CD4-positive, alpha-beta T cell treated with Interleukin-10 for 1 hour (primary cell): ENCODE measurements around the gene THAP9.
"Not testable (repeated sequence)": the region's sequence is repeated elsewhere in the genome, so short reads cannot be mapped to it uniquely, and the experiment has no call there.

Source experiments
- DNase-seq: peaks from one replicate; pipeline ENCODE4 v3.0.0-alpha.2; 2020

Gene THAP9

DNA sequence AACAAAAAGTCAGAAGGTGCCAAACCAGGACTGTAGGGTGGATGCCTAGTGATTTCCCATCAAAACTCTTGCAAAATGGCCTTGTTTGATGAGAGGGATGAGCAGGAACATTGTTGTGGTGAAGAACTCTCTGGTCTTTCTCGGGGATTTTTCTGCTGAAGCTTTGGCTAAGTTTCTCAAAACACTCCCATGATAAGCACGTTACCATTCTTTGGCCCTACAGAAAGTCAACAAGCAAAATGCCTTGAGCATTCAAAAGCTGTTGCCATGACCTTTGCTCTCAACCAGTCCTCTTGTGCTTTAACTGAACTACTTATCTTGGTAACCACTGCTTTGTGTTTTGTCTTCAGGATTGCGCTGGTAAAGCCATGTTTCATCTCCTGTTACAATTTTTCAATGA, 6.6 kb upstream of the THAP9 start:
- no peak for DNase-seq

DNA sequence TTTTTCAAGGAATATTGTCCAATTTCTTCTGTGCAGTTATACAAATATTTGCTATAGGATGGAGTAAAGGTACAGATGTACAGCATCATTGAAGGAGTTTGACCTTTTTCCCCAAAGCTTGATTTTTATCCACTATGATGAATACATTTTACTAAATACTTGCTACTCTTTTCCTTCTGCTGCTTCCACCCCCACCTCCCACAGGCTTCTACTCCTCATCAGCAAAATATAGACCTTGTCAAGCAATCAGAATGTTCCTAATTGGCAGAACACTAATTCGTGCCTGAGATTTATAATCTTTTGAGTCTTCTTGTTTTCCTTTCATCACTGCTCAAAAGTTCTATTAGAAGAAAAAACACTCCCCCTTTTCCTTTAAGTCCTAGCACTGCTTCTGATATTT, 3.8 kb upstream of the THAP9 start:
- DNase-seq, result no peak

- peak; percentile 37 for DNase-seq
Observed at GRCh38 chr4:82898322-82899243, 2.0 kb upstream of the THAP9 start.

DNA sequence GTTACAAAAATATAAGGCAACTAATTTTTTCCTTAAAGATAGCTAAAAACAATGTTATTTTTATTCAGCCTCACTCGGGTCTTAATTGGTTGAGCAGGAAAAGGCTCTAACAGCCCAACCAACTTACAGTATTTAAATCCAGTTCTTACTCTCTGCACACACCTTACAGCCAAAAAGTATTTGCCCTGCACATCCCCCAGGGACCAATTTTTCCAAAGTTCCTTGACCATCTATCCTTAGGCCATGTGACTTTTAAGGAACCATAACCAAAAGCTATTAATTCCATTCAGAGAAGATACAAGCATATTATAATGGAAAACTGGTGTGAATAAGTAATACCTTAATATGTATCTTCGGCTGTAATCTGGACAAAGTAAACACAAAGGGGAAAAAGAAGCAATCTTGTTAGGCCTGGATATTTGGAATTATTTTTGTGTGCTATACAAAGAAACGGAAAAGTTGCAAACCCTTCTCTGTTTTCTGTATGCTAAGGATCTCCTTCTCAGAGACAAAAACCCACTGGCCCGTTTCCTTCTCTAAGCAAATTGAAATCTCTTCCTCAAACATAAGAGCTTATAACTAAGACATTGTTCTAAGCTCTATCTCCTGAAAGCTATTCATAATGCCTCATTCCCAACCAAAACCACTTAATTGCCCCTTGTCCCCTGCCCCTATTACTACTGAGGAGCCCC, 1.0 kb upstream of the THAP9 start:
- DNase-seq, result no peak

DNA sequence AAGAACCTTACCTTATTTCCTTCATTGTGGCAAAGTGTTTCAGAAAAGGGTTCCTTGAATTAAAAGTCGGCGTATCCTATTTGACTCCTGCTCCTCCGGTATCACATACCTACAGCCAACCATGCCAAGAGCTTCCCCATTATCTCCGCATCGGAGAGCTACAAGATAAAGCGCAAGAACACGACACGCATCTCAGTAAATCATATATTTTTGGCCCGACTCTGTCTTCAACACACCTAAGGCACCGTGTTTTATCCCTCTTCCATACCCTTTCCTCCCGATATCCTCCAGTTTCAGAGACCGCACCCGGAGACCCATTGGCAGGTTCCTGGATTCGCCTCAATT, 497 bp upstream of the THAP9 start:
- DNase-seq, result no peak

GRCh38 chr4:82901183-82901718, 716 bp downstream of the THAP9 start:
- no peak for DNase-seq

- no peak for DNase-seq
Observed at GRCh38 chr4:82903737-82904136, 3.2 kb downstream of the THAP9 start.

DNA sequence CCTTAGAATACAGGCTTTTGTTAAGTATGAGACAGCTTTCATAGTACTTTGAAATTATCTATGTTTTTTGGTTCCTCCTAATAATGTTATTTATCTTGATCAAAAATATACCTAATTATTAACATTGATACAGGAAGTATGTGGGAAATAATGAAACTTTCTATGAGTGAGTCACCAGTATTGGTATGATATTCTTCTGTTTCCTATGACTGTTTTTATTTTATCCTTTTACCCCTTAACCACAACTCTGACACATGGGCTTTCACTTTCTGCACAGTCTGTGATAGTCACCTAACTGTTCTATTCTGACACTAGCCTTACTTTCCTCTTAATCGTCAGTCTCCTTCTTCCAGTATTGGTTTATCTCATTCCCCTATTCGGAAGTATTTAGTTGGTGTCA, 4.7 kb downstream of the THAP9 start:
- peak; percentile 51 for DNase-seq

DNA sequence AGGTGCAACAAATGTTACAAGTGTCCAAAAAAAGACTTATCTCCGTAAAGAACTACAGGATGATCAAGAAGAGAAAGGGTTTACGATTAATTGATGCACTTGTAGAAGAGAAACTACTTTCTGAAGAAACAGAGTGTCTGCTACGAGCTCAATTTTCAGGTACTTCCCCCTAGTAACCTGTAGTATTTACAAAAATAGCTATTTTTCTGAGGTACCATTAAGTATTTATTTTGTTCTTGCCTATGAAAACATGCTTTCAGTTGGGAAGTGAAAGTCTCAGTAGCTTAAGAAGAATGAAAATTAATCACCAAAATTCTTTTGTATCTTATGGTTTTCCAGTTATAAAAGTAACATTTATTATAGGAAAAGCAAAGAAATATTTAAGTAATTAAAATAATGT, 5.9 kb downstream of the THAP9 start:
- DNase-seq, result no peak

DNA sequence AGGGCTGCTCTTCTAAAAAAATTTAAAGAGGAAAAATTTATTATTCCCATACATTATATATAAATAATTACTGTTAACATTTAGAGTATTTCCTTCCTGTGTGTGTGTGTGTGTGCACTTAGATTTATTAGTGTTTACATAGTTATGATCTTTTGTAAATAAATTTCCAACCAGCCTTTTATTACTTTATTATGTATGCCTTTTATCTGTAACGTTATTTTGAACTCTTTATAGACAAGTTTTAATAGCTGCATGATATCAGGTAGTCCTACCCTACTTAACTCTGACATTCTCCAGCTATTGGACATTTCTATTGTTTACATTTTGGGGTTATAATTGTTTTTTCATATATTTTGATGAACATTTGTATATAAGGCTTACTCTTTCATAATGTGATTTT, 8.8 kb downstream of the THAP9 start:
- DNase-seq, result no peak

GRCh38 chr4:82913305-82913704, 12.8 kb downstream of the THAP9 start:
- no peak for DNase-seq

DNA sequence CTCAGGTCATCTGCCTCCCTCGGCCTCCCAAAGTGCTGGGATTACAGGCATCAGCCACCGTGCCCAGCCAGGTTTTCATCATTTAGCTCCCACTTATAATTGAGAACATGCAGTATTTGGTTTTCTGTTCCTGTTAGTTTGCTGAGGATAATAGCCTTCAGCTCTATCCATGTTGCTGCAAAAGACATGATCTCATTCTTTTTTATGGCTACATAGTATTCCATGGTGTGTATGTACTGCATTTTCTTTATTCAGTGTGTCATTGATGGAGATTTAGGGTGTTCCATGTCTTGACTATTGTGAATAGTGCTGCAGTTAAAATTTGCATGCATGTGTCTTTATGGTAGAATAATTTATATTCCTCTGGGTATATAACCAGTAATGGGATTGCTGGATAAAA, 13.4 kb downstream of the THAP9 start:
- DNase-seq, result not testable (repeated sequence)

DNA sequence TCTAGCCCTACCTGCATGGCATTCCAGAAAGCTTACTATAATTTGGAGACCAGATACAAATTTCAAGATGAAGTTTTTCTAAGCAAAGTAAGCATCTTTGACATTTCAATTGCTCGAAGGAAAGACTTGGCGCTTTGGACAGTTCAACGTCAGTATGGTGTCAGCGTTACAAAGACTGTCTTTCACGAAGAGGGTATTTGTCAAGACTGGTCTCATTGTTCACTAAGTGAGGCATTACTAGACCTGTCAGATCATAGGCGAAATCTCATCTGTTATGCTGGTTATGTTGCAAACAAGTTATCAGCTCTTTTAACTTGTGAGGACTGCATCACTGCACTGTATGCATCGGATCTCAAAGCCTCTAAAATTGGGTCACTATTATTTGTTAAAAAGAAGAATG, 17.6 kb downstream of the THAP9 start:
- DNase-seq, result no peak

- DNase-seq, result no peak
Observed at GRCh38 chr4:82919386-82919785, 18.9 kb downstream of the THAP9 start.

DNA sequence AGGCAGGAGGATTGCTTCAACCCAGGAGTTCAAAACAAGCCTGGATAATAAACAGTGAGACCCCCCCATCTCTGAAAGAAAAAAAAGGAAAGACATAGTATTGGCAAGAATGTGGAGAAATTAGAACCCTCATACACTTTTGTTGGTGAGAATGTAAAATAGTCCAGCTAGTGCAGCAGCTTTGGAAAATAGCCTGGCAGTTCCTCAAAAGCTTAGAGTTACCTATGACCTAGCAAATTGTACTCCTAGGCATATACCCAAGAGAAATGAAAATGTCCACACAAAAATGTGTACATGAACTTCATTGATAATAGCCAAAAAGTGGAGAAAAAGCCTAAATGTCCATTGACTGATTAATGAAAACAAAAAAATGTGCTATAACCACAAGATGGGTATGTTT, 21.3 kb downstream of the THAP9 start:
- no peak for DNase-seq

DNA sequence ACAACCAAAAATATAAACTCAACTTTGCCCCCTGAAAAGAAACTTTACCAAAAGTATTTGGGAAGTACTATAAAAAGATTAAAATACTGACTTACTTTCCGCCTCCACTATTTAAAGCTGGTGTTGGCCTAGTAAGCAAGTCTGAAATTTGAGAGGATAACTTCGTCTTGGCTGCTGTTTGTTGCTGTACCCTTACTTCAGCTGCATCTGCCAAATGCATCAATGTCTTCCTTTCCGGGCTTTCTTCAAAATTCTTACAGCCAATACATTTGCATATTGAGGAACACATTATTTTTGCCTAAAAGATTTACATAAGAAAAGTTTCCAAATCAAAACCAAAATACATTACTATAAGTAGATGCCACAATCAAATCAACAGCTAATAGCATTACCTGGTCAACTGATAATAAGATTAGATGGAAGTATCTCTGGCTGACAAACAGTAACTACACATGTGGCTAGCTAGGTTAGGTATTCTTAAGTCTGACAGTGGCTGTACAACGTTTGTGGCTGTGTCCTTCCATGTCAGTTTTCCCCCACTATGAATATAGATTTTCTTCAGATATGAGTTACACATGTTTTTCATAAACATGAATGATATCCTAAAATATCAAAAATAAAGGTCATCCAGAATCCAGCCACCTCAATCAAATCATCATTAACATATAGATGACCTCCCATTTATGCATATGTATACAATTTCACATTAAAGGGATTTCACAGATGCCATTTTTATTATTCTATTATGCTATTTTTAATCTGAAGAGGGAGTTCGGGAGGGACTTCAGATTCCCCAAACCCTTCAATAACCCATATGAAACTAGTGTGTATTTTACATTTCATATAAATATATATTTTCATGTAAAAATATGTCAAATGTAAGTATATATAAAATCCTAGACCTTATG, 30.6 kb downstream of the THAP9 start:
- DNase-seq, result no peak

- DNase-seq, result no peak
Observed at GRCh38 chr4:82934441-82934840, 33.9 kb downstream of the THAP9 start.

GRCh38 chr4:82939414-82939813, 38.9 kb downstream of the THAP9 start:
- no peak for DNase-seq

- DNase-seq, result no peak
Observed at GRCh38 chr4:82947498-82947897, 47.0 kb downstream of the THAP9 start.

GRCh38 chr4:82948647-82949204, 48.2 kb downstream of the THAP9 start:
- DNase-seq, result no peak

GRCh38 chr4:82951196-82951595, 50.7 kb downstream of the THAP9 start:
- DNase-seq, result no peak

- no peak for DNase-seq
Observed at GRCh38 chr4:82954212-82954611, 53.7 kb downstream of the THAP9 start.

GRCh38 chr4:82957045-82957444, 56.5 kb downstream of the THAP9 start:
- DNase-seq, result no peak
